COR-L47 (cell line): ENCODE results near the gene CNTNAP2.

ENCODE experiments used
- DNase-seq: peaks from one replicate; lab custom pipeline; 2025; lab: John Stamatoyannopoulos, UW

CNTNAP2 gene

DNA sequence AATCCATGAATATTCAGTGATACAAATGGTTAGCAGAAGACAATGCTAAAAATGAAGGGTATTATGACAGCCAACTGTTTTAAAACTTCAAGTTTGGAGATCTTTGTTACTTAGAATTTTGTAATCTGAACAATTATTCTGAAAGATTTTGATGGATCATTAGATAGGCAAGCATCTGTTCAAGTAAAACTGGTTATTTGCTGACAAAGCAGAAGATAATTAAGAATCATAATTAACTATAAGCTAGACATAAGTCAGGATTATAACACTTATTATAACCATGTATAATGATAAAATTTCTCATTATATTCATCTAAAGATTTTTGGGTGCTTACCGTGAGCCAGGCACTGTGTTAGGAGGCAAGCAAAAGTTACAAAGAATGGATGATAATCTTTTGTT, 1145.1 kb downstream of the CNTNAP2 start:
- DNase-seq, result no peak

GRCh38 chr7:147265528-147265927, 1148.9 kb downstream of the CNTNAP2 start:
- DNase-seq, result no peak

- DNase-seq, result no peak
These were observed 1159.5 kb downstream of the CNTNAP2 start for GRCh38 chr7:147276106-147276505.

GRCh38 chr7:147276783-147277370, 1160.3 kb downstream of the CNTNAP2 start:
- peak; percentile 33 for DNase-seq

GRCh38 chr7:147279514-147279913, 1162.9 kb downstream of the CNTNAP2 start:
- DNase-seq, result peak; percentile 12

- DNase-seq, result peak; percentile 59
These were observed 1163.4 kb downstream of the CNTNAP2 start for GRCh38 chr7:147279964-147280374.

GRCh38 chr7:147282204-147282603, 1165.6 kb downstream of the CNTNAP2 start:
- DNase-seq, result no peak

- no peak for DNase-seq
These were observed 1179.6 kb downstream of the CNTNAP2 start for GRCh38 chr7:147296201-147296600.

DNA sequence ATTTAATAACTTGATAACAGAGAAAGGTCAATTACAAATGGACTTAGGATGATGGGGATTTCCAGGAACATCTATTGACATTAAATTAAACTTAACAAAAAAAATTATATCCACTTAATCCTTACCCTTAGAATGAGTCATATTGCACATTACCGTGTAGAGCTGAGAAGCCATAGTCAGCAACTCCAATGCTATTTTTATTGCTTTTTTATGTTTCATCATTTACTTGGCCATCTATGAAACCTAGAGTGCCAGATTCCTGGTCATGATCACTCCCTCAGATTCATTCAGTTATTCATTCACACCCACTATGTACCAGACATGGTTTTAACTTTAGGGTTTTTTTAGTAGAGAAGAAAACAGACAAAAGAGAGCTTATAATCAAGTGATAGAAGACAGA, 1180.4 kb downstream of the CNTNAP2 start:
- DNase-seq, result no peak

DNA sequence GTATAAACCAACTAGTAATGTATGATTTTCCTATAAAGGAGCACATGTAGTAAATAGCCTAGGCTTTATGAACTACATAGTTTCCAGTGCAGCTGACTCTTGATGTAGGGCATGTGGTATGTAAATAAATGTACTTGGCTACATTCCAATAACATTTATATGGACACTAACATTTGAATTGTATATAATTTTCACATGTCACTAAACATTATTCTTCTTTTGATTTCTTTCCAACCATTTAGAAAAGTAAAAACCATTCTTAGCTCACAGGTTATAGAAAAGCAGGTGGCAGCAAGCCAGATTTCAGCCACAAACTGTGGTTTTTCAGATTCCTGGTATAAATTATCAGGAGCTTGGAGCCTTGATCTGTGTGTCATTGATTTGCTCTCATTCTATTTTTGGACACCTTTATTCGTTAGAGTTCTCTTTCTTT, 1182.0 kb downstream of the CNTNAP2 start:
- peak; percentile 50 for DNase-seq

DNA sequence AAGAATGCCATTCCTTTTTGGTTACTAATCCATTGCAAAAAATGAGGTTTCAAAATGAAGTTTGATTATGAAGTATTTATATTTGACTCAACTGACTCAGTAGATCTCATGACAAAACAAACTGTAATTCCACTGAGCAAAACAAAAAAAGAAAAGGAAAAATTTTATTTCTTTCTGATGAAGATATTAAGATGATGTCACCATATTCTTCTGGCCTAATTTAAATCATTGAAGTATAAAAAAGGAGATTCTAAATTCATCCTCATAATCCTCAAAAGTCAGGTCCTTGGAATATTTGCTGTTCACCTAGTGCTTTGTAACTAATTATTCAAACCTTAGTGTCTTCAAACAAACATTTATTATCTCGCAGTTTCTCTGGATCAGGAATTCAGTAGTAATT, 1183.7 kb downstream of the CNTNAP2 start:
- DNase-seq, result no peak

GRCh38 chr7:147304376-147304775, 1187.8 kb downstream of the CNTNAP2 start:
- no peak for DNase-seq

GRCh38 chr7:147305827-147306226, 1189.2 kb downstream of the CNTNAP2 start:
- DNase-seq, result no peak

DNA sequence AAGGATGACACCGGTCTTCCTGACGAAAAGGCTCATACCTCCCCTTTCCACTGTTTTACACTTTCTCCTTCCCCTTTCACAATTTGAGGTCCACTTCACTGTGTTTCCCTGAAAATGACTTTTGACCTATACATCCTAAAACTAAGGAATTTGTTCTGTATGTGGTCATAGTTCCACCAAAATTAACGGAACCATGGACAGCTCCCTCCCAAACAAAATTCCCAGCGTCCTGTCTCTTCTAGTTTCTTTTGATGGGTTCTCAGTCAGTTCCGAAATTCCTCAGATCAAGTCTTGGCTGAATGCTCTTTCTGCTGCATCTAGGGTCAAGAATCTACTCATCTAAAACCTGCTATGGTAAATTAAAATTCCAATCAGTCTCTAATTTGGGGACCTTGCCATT, 1191.9 kb downstream of the CNTNAP2 start:
- DNase-seq, result no peak

- DNase-seq, result no peak
These were observed 1194.7 kb downstream of the CNTNAP2 start for GRCh38 chr7:147311336-147311735.

DNA sequence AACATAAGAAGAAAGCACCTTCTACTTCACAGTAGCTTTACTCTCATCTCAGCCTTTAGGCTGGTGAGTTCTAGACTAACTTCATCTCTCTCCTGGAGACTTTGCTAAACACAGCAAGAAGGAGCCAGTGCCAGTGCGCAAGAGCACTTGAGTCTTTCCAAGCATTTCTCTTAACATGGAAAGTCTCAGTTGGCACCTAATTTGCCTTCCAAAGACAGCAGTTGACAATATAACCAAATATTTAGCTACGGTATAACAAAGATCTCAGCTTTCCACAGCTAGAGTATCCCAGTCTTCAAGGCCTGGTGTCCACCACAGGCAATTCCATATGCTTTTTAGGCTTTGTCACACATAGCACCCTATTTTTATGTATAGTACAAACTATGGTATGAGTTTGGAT, 1204.9 kb downstream of the CNTNAP2 start:
- DNase-seq, result no peak

DNA sequence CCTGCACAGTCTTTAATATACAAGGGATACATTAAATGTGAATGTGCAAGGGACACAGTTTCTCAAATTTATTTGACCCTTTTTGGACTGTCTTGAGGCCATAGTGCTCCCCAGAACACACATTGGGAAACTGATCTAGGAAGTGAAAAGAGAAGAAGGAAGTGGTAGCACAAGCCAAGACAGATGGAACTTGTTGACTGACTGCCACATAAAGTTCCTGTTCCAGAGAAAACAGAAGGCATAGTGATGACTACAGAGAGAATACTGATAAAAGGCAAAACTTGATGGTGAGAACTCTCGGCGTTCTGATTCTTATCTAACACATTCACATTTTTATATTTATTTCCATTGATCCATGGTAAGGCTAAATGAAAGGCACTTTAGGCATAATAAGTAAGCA, 1216.4 kb downstream of the CNTNAP2 start:
- DNase-seq, result no peak

- no peak for DNase-seq
These were observed 1246.5 kb downstream of the CNTNAP2 start for GRCh38 chr7:147363101-147363500.

DNA sequence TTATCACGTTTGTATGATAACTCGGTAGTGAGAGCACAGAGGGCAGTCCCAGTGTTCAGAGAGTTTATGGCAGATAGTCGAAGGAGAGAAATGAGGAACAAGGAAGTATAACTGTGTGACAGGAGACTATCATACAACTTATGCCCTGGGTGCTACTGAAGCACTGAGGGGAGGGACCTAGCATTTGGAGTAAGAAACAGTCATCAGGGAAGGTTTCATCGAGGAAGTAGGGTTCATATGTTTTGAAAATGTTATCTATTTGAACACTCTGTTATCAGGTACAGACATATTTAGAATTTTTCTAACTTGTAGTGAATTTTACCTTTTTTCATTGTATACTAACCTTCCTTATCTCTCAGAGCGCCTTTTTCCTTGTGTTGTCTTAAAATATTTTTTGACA, 1259.6 kb downstream of the CNTNAP2 start:
- DNase-seq, result no peak

DNA sequence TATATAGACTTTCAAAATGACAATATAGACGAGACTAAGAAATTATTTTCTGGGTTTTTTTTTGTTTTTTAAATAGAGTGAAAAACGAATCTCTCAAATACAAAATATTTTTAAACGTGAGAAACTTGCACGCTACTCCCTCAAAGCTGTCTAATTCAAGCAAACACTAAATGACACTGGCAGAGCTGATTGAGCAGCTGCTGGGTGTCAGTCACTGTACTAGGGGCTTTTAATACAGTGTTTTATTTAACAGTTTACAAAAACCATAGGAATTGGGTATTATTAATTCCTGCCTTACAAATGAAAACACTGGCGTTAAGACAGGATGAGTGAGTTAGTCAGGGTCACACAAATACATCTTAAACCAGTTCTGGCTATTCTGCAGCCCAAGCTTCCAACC, 1264.3 kb downstream of the CNTNAP2 start:
- DNase-seq, result no peak

DNA sequence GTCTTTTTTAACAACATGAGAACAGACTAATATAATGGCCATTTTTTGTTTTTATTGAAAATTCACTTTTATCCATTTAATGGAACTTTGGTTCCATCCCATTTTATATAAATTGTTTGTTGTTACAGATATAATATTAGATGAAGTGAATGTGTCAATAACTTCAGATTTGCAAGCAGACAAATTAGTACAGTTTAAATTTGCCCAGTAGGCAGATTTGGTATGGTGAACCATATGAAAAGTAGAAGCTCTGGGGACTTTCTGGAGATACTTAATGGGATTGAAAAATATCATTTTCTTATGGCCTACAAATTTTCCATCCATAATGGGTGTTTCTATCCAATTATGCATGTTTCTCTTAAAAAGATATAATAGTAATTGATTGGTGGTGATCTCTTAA, 1277.7 kb downstream of the CNTNAP2 start:
- DNase-seq, result no peak

- no peak for DNase-seq
These were observed 1283.7 kb downstream of the CNTNAP2 start for GRCh38 chr7:147400221-147400689.

DNA sequence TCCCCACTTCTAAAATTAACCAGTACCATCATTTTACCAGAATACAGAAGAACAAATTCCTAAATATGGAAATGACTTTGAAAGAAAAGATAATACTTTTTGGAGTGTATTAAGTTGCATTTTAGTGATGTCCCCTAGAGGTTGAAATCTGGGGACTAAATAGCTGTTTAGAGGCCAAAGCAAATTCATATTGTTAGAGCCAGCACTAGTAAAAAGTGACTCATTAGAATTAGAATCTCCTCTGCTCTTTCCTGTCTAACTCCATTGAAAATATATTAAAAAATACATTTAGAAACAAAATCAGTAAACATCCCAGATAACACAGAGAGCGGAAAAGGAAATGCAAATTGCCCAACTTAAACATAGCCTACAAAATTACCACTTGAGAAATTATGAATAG, 1284.3 kb downstream of the CNTNAP2 start:
- no peak for DNase-seq

- DNase-seq, result no peak
These were observed 1289.0 kb downstream of the CNTNAP2 start for GRCh38 chr7:147405621-147406020.
